GM18508 (cell line): Measurements from ENCODE around the gene ATP5F1D.

Experiments used
- ATAC-seq: cut with Tn5 transposase; IDR thresholded peaks from one replicate; pipeline ENCODE4 v1.9.1; 2021; ENCODE audit warnings: moderate number of reproducible peaks; ENCODE audit not compliant: insufficient read depth, unreplicated experiment

Gene ATP5F1D

DNA sequence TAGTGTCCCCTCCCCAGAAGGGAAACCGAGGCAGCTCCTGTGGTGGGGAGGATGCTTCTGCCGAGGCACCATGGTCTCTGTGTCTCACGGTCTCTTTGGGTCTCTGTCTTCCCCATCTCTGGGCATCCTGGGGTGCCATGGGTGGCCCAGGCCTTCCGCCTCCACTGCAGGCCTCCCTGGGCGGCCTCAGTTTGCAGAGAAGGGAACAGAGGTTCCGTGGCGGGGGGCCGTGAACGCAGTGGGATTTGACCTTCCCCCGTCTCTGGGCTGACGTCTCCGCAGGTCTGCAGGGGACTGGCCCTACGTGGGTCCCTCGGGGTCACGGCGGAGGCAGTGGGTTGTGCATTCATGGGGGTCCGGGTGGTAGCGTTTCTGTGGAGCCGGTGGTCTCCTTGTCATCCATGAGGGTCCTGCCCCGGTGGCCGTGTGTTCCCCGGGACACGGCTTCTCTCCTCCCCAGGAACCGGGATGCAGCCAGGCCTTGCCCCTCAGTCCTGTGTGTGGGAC is 48.7 kb downstream of the ATP5F1D start:
- no peak for ATAC-seq

DNA sequence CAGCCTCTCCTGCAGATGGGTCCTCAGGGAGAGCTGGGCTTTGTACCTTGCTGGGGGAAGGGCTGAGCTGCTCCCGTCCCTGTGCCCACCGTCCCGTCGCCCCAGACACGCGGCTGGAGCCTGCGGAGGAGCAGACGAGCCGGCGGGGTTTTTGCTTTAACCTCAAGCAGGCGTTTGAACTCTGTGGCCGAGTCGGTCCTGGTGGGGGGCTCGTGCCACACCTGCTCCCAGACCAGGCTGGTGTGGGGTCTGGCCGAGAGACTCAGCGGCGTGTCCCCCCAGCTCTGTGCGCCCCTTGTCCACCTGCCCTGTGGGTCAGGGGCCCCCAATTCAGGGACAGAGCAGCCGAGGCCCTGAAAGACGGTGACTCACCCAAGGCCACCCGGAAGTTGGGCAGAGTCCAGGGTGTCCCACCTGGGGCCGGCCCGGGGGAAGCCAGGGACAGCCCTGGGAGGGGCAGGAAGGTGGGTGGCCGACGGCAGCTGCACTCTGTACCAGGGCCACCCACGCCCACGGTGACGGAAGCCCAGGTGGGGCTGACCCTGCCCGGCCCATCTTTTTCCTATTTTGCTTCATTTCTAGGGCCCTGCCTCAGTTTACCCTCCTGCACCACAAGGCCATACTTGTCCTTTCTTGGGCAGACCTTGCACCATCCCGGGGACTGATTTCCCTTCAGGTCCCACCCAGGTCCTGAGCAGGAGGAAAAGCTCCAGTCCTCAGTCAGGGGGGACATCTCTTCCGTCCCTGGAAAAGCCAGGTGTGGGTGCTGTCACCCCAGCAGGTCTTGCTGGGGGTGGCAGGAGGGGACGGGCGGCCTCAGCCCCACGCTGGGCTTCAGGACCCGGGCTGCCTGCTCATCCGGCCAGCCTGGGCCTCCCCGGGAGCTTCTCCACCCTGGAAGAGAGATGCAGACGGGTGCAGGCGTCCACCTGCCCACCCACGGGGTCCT is 49.4 kb downstream of the ATP5F1D start:
- ATAC-seq, result no peak

DNA sequence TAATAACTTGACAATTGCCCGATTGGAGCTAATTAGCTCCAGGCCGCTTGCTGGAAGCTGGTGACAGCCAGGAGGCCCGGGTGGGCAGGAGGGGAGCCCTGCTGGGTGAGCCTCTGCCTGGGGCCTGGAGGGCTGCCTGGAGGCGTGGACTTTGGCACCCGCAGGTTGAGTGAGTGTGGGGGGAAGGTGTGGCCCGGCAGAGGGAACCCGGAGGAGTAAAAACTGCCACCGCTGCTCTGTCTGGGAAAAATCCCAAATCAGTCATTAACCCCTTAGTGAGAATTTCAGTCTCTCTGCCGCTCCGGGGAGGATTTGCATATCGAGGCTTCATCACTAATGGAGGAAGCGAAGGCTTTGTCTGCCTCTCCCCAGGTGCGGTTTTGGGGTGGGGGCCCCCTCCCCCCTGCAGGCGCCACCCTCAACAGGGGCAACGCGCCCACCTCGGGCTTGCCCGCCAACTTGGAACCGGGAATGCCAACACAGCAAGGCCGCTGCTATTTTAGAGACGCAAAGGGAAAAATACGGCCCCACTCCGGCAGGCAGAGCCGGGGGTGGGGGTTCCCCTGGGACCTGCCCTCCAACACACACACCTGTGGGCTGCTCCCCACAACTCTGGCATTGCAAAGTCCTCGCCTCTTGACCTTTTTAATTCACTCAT is 50.3 kb downstream of the ATP5F1D start:
- ATAC-seq, result no peak

DNA sequence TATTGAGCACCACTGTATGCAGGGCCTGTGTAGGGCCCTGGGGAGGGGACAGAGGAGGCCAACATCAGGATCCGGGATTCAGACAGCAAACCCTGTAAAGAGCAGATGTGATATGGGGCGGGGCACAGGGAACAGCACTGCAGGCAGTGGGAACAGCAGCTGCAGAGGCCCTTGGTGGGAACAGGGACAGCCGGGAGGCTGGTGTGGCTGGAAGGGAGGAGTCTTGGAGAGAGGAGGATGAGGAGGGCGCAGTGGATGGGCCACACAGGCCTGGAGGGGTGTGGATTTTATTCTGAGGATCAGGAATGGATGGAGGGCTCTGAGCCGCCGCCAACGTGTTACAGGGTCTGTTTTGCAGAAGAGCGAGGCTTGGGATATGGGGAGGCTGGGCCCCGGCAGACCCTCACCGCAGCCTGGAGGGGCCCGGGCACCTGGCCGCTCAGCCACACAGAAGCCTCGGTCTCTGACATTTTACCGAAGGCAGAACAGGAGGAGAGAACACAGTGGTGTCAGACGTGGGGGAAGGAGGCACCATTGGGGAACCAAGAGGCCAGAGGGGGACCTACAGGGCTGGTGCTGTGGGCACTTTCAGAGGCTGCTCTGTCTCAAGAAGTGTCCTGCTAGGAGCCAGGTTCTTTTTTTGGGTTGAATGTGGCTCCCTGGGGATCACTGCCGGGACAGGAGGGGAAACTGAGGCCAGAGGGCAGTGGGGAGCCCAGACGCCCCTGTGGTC is 51.0 kb downstream of the ATP5F1D start:
- no peak for ATAC-seq

DNA sequence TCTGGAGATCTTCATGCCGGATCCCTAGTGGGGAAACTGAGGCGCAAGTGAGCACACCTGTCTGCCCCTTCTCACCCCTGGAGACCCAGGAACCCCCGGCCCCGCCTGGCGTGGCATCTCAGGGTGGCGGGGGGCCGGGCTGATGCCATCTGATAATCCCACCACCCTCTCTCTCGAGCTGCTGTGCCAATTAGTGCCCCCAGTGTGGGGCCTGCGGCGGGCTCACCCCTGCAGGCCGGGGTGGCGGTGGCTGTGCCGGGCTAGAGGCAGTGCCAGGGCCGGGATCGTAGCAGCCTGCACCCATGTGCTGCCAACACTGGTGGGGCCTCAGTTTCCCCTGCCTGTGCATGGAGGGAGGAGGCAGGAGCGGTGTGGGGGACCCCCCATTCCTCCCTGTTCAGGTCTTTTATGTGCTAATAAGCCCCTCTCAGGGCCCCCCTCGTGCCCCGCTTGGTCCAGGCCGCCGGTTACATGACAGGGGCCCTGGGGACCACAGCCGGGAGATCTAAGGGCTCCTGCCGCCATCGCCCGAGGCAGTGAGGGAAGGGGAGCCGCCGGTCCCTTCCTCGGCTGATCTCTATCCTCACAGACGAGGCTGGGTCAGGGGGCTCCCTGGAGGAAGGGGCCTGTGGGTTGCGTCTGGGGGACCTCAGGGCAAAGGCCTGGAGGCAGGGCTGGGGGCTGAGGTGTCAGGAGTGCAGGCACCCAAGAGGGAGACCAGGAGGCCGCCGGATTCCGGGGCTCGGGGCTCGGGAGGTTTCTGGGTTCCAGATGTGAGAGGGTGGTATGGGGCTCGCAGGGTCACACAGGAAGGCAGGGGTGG is 52.4 kb downstream of the ATP5F1D start:
- no peak for ATAC-seq
